Tongue (tissue), 3 donors: ENCODE data around the gene IQGAP3. TPM values are rescaled to one million over a fixed set of nuclear protein-coding genes. Genes with fewer than 3 reads are reported as not detected.

Experiments
- DNase-seq: peaks from one replicate; pipeline ENCODE4 v3.0.0-alpha.2; 2015
- small RNA-seq: library from RNA; depleted of rRNA; stranded (forward); fragments of <200 nt; gene quantifications from one replicate; pipeline ENCODE3, GENCODE V24; 2014; ENCODE audit warnings: low replicate concordance
- total RNA-seq: library from RNA; depleted of rRNA; stranded (reverse); fragments of >200 nt; gene quantifications from one replicate; pipeline ENCODE4 v1.2.3, GENCODE V29; 2014

Gene IQGAP3
- total RNA-seq, 1 donor from 2014 or later = 10.3 TPM

- peak; percentile 76 for DNase-seq
Observed at GRCh38 chr1:156480411-156481192, 91.8 kb downstream of the IQGAP3 start.

- no peak for DNase-seq
Observed at GRCh38 chr1:156480016-156480370, 92.4 kb downstream of the IQGAP3 start.

GRCh38 chr1:156479093-156480015 is 93.0 kb downstream of the IQGAP3 start:
- no peak for DNase-seq

- DNase-seq = no peak
Observed at GRCh38 chr1:156478250-156478627, 94.1 kb downstream of the IQGAP3 start.

- no peak for DNase-seq
Observed at GRCh38 chr1:156477526-156478249, 94.7 kb downstream of the IQGAP3 start.

GRCh38 chr1:156476501-156477298 is 95.7 kb downstream of the IQGAP3 start:
- no peak for DNase-seq

GRCh38 chr1:156475568-156476500 is 96.5 kb downstream of the IQGAP3 start:
- peak; percentile 59 for DNase-seq

Small RNA genes lying within 50 kb of the gene (small RNA-seq; reads per million reads assigned to genes)
- not detected for gene RF00019

Other genes starting within 250 kb of the IQGAP3 start
- 302 TPM for gene CCT3, start 234.3 kb downstream of the IQGAP3 start, total RNA-seq
- gene TSACC, start 234.0 kb downstream of the IQGAP3 start, total RNA-seq = not detected
- gene RHBG, start 203.4 kb downstream of the IQGAP3 start, total RNA-seq = 0.31 TPM
- gene MEF2D, start 71.8 kb downstream of the IQGAP3 start, total RNA-seq = 23.6 TPM
- 0.82 TPM for gene TTC24, start 7.2 kb upstream of the IQGAP3 start, total RNA-seq
- 35.1 TPM for gene NAXE, start 19.2 kb upstream of the IQGAP3 start, total RNA-seq
- gene GPATCH4, start 28.9 kb upstream of the IQGAP3 start, total RNA-seq = 14.5 TPM
- not detected for gene HAPLN2, start 46.9 kb upstream of the IQGAP3 start, total RNA-seq
- gene BCAN, start 69.6 kb upstream of the IQGAP3 start, total RNA-seq = 1.5 TPM
- 216 TPM for gene NES, start 104.8 kb upstream of the IQGAP3 start, total RNA-seq
- 53.1 TPM for gene CRABP2, start 133.0 kb upstream of the IQGAP3 start, total RNA-seq
- 7.0 TPM for gene METTL25B, start 155.9 kb upstream of the IQGAP3 start, total RNA-seq
- 7.8 TPM for gene ISG20L2, start 156.2 kb upstream of the IQGAP3 start, total RNA-seq
- 35.0 TPM for gene MRPL24, start 168.5 kb upstream of the IQGAP3 start, total RNA-seq
- 130 TPM for gene HDGF, start 179.1 kb upstream of the IQGAP3 start, total RNA-seq
- 23.3 TPM for gene PRCC, start 195.0 kb upstream of the IQGAP3 start, total RNA-seq
- gene SH2D2A, start 244.3 kb upstream of the IQGAP3 start, total RNA-seq = not detected